Measurements from ENCODE around the gene EMP3. TPM values are rescaled to one million over a fixed set of nuclear protein-coding genes. Genes with fewer than 3 reads are reported as not detected.

EMP3 gene
- total and polyA plus RNA-seq, 2 of the 13 experiments (the other 11 are each of a cell fraction or from before 2014, with no cell fraction given) = 2.2 to 7.8 TPM

- TF ChIP-seq HNRNPH1 (optimal IDR thresholded peaks at IDR 0.05; ENCODE audit: low read depth, low read length) = no peak
- no peak for TF ChIP-seq GABPA (IDR thresholded peaks at IDR 0.05; ENCODE audit: low read depth, low read length)
- TF ChIP-seq GABPA (CRISPR knock-in tag; IDR thresholded peaks at IDR 0.05; ENCODE audit: low read depth) = no peak
- no peak for TF ChIP-seq SIX4 (CRISPR knock-in tag; IDR thresholded peaks at IDR 0.05)
- peak; percentile 49; the same call in 1 of the 2 replicates for TF ChIP-seq KDM2A (CRISPR knock-in tag; IDR thresholded peaks at IDR 0.05; ENCODE audit: borderline replicate concordance, low read depth)
- TF ChIP-seq SKIL (CRISPR knock-in tag; IDR thresholded peaks at IDR 0.05; ENCODE audit: borderline replicate concordance) = no peak
- no peak for TF ChIP-seq MTF2 (CRISPR knock-in tag; IDR thresholded peaks at IDR 0.05; ENCODE audit: borderline replicate concordance)
- TF ChIP-seq, protein P1, sequence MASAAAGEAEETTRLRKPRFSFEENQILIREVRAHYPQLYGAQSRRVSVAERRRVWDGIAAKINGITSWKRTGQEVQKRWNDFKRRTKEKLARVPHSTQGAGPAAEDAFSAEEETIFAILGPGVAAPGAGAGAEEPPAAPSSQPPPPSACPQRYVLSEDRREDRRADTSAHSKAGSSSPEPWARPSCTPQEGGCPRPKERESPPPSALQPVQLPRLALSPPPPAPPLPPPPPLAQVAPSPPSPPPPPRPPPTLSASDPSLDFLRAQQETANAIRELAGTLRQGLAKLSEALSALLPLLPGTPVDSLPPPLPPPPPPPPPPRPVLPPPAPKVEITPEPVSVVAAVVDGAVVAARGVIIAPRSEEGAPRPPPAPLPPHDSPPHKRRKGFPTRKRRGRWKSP (CRISPR knock-in tag; IDR thresholded peaks at IDR 0.05) = no peak
- no peak for TF ChIP-seq HNF4G (IDR thresholded peaks at IDR 0.05; ENCODE audit: borderline replicate concordance, low read depth, low read length)
- TF ChIP-seq HNF4G (CRISPR knock-in tag; IDR thresholded peaks at IDR 0.05; ENCODE audit: borderline replicate concordance, low read depth) = no peak
- TF ChIP-seq YEATS4 (CRISPR knock-in tag; IDR thresholded peaks at IDR 0.05; ENCODE audit: borderline replicate concordance) = no peak
- no peak for TF ChIP-seq ZNF644 (CRISPR knock-in tag; IDR thresholded peaks at IDR 0.05; ENCODE audit: low read depth)
- no peak for TF ChIP-seq ZNF318 (CRISPR knock-in tag; IDR thresholded peaks at IDR 0.05)
- TF ChIP-seq KLF12 (CRISPR knock-in tag; IDR thresholded peaks at IDR 0.05; ENCODE audit: borderline replicate concordance) = no peak
- TF ChIP-seq ZNF138 (CRISPR knock-in tag; IDR thresholded peaks at IDR 0.05; ENCODE audit: low read depth) = no peak
- TF ChIP-seq ZNF564 (CRISPR knock-in tag; IDR thresholded peaks at IDR 0.05) = no peak
- TF ChIP-seq PHF21A (CRISPR knock-in tag; IDR thresholded peaks at IDR 0.05) = peak; percentile 55; the same call in 1 of the 2 replicates
- no peak for TF ChIP-seq NR3C1 (CRISPR knock-in tag; IDR thresholded peaks at IDR 0.05)
- TF ChIP-seq ELF1 (CRISPR knock-in tag; IDR thresholded peaks at IDR 0.05) = 0 out of 2 replicates have a peak, but pooled peaks have one; percentile 17
- no peak for TF ChIP-seq NCOA2 (CRISPR knock-in tag; IDR thresholded peaks at IDR 0.05)
These were observed 7.5 kb downstream of the EMP3 start (continued) for GRCh38 chr19:48332662-48333466.
